ENCODE measurements around the gene ETV3L.
"Not testable (repeated sequence)": the region's sequence is repeated elsewhere in the genome, so short reads cannot be mapped to it uniquely, and the experiment has no call there.

Gene ETV3L

GRCh38 chr1:157104598-157105293 lies 5.1 kb upstream of the ETV3L start:
- DNase-seq, result no peak

DNA sequence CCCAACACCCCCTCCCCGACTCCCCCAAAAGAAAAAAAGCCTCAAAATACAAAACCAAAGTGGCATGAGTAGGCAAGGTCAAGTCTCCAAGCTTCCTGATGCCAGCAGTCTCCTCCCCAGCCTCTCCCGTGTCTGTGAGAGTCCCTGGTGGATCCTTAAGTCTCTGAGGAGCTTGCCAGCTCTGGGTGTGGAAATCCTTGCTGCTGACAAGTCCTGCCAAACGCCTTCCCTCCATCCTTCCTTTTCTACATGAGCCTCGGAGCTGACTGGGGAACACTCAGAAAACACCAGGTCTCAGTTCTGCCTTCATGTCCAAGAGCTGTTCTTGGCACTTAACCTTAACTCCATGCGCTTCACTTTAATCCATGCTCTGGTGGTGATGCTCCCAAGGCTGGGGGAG lies 3.7 kb upstream of the ETV3L start:
- no peak for DNase-seq

GRCh38 chr1:157101149-157101548 lies 1.5 kb upstream of the ETV3L start:
- no peak for DNase-seq

GRCh38 chr1:157098987-157099632 lies 498 bp downstream of the ETV3L start:
- not testable (repeated sequence) for DNase-seq

GRCh38 chr1:157098519-157098918 lies 1.1 kb downstream of the ETV3L start:
- DNase-seq, result no peak

GRCh38 chr1:157097692-157098091 lies 1.9 kb downstream of the ETV3L start:
- DNase-seq, result no peak

GRCh38 chr1:157096881-157097280 lies 2.7 kb downstream of the ETV3L start:
- DNase-seq, result no peak

GRCh38 chr1:157095551-157095950 lies 4.1 kb downstream of the ETV3L start:
- DNase-seq, result no peak

DNA sequence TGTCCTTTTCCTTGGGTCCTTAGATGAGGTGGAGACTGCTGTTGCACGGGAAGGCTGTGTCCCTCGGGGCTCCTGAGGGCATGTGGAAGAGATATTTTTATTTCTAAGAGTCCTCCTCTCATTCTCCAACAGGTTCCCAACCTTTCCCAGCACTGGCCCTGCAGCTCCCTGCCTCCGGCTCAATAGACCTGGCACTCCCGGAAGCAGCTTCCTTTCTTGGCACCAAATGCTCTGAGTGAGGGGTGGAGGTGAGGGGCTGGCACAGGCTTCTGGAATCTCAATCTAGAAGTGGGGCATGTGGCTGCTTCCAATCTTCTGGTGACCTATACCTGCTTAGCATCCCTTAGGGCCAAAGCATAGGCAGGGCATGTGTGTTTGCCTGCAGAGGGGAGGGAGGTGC lies 4.5 kb downstream of the ETV3L start:
- DNase-seq, result no peak

DNA sequence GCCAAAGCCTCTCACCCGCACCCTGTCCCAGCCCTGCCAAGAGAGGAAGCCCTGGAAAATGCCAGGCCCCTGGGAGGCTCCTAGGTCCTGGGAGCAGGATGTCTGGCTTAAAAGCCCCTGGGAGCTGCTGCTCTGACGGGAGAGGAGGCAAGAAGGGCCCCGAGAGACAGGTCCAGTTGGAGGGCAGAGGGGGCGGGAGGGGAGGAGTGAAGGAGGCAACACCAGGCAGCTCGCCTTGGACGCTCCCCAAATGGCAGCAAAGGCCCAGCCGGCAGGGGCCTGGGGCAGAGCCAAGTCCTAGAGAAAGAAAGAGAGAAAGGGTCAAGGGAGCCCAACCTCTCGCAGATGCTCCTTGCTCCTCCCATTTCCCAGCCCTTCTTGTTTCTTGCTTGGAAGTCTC lies 6.8 kb downstream of the ETV3L start:
- no peak for DNase-seq

DNA sequence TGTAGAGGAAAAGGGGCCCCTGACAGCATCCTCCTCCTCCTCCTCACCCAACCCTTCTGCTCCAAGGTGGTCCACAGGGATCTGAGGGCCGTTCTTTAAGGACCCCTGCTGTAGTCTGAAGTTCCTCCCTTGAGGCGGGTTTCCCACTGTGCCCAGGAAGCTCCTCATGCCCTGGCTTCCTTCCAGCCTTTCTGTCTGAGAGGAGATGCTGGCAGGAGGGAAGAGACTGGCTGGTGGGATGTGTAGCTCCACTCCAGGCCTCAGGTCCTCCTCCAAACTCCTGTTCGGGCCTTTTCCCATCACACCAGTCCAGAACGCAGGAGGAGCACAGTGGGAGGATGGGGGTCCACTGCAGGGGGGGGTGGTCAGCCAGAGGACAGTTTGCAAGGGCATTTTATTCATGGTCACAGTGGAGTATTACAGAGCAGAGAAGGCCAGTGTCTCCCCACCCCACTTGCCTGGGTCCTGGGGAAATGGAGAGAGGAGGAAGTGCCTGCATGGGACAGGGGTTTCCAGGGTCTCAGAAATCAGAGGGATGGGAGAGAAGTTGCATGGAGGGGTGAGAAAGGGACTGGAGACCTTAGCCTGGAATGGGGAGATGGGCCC lies 7.8 kb downstream of the ETV3L start:
- no peak for DNase-seq

- no peak for DNase-seq
These were observed 8.4 kb downstream of the ETV3L start for GRCh38 chr1:157091186-157091585.

- no peak for DNase-seq
These were observed 8.8 kb downstream of the ETV3L start for GRCh38 chr1:157090771-157091170.

DNA sequence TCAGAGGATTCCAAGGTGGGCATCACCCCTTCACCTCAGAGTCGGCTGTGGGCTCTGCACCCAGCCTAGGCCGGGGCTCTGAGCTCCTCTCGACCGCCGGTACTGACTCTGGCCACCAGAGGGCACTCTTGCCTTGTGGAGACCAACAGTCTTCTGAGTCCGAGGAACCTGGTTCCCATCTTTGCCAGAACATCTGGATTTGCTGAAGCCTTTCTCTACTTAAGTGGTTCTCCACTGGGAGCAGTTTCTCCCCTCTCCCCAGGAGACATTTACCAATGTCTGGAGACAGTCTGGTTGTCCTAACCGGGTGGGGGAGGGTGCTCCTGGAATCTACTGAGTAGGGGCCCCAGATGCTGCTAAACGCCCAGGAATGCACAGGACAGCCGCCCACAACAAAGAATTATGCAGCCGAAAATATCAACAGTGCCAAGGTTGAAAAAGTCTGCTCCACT lies 9.4 kb downstream of the ETV3L start:
- peak; percentile 27 to 45 for DNase-seq

DNA sequence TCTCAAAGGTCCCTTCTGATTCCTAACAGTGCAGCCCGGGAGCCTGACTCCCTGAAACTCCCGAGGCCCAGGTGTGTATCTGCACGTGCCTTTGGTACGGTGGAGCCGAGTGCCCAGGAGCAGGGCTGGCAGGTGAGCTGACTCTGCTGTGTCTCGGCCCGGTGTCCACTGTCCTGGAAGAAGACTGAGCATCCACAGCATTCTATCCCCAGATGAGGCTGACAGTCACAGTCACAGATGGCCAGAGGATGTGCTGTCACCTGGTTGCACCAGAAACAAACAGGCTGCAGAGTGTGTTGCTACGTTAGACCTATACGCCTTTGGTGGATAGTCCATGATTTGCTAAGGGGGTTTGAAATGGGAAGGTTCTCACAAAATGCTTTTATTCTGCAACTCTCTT lies 9.8 kb downstream of the ETV3L start:
- DNase-seq, result no peak

GRCh38 chr1:157088607-157089006 lies 11.0 kb downstream of the ETV3L start:
- DNase-seq, result no peak

- DNase-seq, result no peak
These were observed 12.6 kb downstream of the ETV3L start for GRCh38 chr1:157087030-157087429.

DNA sequence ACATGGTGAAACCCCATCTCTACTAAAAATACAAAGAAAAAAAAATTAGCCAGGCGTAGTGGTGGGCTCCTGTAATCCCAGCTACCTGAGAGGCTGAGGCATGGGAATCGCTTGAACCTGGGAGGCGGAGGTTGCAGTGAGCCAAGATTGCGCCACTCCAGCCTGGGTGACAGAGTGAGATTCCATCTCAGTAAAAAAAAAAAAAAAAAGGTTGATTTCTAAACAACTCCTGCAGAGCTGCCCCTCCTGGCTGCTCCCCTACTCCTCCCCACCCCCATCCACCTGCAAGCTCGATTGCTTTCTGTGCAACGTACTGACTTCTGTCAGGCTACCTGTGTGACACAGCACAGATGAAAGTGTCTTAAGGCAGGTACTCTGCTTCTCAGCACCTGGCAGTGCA lies 13.3 kb downstream of the ETV3L start:
- DNase-seq, result no peak

DNA sequence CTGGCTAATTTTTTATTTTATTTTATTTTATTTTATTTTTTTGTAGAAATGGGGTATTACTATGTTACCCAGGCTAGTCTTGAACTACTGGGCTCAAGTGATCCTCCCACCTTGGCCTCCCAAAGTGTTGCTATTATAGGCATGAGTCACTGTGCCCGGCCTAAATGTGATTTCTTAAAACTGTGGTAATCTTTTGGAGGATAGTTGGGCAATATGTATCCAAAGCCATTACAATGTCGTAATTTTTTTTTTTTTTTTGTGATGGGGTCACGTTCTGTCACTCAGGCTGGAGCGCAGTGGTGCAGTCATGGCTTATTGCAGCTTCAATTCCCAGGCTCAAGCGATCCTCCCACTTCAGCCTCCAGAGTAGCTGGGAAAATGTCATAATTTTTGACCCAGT lies 14.2 kb downstream of the ETV3L start:
- DNase-seq, result no peak

GRCh38 chr1:157084720-157085119 lies 14.9 kb downstream of the ETV3L start:
- DNase-seq, result no peak

DNA sequence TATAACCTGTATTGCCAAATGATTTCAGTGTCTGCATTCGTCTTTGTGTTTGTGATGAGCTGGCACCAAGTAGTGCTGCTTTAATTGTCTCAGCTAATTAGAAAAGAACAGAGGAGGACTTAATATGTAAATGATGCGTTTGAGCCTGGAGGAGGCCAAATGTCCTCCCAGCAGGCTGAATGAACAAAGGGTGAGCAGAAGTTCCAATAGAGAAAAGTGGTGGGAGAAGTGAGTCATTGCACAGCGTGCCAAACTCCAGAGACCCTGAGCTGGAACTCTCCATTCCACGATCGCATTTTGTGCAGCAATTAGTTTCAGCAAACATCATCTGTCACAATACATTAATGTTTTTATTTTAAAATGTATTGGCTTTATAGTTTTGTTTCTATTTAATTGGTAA lies 17.9 kb downstream of the ETV3L start:
- DNase-seq, result no peak

GRCh38 chr1:157080714-157081113 lies 18.9 kb downstream of the ETV3L start:
- DNase-seq, result no peak

- DNase-seq, result no peak
These were observed 22.2 kb downstream of the ETV3L start for GRCh38 chr1:157077394-157077793.

- DNase-seq, result no peak
These were observed 25.5 kb downstream of the ETV3L start for GRCh38 chr1:157073944-157074685.

Measured in SW 1271 (cell line).